GM12873 (cell line): ENCODE data around the gene SLC29A2.

Experiments used
- TF ChIP-seq, protein P1 (sequence below): IDR thresholded peaks from 2 replicates; pipeline ENCODE4 v1.5.1; 2012; ENCODE audit warnings: low read depth, mild to moderate bottlenecking, moderate library complexity, low read length, control low read depth; ENCODE audit not compliant: insufficient read depth; ENCODE audit errors: missing control alignments

SLC29A2 gene

GRCh38 chr11:66368484-66368883, 3.1 kb downstream of the SLC29A2 start:
- TF ChIP-seq, protein P1, sequence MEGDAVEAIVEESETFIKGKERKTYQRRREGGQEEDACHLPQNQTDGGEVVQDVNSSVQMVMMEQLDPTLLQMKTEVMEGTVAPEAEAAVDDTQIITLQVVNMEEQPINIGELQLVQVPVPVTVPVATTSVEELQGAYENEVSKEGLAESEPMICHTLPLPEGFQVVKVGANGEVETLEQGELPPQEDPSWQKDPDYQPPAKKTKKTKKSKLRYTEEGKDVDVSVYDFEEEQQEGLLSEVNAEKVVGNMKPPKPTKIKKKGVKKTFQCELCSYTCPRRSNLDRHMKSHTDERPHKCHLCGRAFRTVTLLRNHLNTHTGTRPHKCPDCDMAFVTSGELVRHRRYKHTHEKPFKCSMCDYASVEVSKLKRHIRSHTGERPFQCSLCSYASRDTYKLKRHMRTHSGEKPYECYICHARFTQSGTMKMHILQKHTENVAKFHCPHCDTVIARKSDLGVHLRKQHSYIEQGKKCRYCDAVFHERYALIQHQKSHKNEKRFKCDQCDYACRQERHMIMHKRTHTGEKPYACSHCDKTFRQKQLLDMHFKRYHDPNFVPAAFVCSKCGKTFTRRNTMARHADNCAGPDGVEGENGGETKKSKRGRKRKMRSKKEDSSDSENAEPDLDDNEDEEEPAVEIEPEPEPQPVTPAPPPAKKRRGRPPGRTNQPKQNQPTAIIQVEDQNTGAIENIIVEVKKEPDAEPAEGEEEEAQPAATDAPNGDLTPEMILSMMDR = no peak

GRCh38 chr11:66367561-66368312, 3.8 kb downstream of the SLC29A2 start:
- TF ChIP-seq, protein P1 = no peak

DNA sequence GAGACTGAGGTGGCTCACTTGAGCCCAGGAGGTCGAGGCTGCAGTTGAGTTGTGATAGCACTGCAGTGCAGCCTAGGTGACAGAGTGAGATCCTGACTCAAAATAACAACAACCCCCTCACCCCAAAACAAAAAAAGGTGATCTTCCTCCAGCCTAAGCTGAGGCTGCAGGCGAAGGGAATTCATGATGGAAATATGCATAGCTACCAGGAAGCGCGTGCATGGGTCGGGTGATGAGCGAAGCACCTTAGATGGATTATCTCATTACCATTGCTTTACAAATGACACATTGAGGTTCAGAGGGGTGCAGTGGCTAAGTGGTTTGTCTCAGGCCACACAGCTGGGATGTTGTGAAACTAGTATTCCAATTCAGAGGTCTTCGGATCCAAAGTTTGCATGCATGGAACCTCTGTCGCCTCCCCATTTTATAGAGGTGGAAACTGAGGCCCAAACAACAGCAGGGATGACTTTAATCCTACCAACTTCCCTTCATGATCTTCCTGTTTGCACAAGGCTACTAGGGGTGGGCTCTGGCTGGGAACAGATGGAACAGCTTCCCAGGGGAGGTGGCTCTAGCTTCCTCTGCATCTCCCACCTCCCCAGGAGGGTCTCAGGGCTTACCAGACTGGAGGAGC, 4.6 kb downstream of the SLC29A2 start:
- TF ChIP-seq, protein P1 = no peak

- TF ChIP-seq, protein P1 = no peak
These were observed 5.6 kb downstream of the SLC29A2 start for GRCh38 chr11:66365711-66366619.

DNA sequence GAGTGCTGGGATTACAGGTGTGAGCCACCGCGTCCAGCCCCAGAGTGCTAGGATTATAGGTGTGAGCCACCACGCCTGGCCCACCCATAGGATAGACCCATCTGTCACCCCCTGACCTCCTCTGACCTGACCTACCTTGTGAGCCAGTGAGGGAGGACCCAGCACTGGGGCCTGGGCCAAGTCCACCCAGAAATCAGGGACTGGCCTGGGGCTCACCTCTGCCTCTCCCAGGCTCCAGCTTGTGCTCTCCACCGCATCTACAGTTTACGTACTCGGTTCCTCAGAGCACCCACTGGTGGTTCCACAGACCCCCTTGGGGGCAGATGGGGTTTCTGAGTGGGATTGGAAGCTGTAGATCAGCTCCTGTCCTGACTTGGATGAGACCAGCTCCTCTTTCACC, 6.4 kb downstream of the SLC29A2 start:
- TF ChIP-seq, protein P1 = no peak

- TF ChIP-seq, protein P1 = peak; percentile 94
These were observed 7.6 kb downstream of the SLC29A2 start for GRCh38 chr11:66363805-66364535.

- TF ChIP-seq, protein P1 = no peak
These were observed 8.4 kb downstream of the SLC29A2 start for GRCh38 chr11:66363187-66363601.
